Activated T-helper 1 cell treated with anti-CD3 and anti-CD28 coated beads, Interleukin-12 subunit alpha, Interleukin-12 subunit beta, Interleukin-2, Interleukin-4 antibody, amounts not matched to agents 30 ng/mL and 10 ng/mL and 1 ng/mL, durations not matched to agents 14 hours and 24 hours and 36 hours (primary cell): ENCODE results near the gene SLC24A5. TPM values are rescaled to one million over a fixed set of nuclear protein-coding genes. Genes with fewer than 3 reads are reported as not detected.

Experiments
- DNase-seq: peaks from one replicate; pipeline ENCODE4 v3.0.0; 2021; ENCODE audit warnings: low spot score
- H3K27ac Mint-ChIP-seq: one replicate; pipeline ENCODE4 v1.8.0; 2021; ENCODE audit warnings: mild to moderate bottlenecking, mixed read lengths
- H3K27me3 Mint-ChIP-seq: one replicate; pipeline ENCODE4 v1.8.0; 2022; ENCODE audit warnings: mild to moderate bottlenecking, moderate library complexity, mixed read lengths; ENCODE audit not compliant: insufficient read depth
- H3K36me3 Mint-ChIP-seq: one replicate; pipeline ENCODE4 v1.8.0; 2021; ENCODE audit warnings: low read depth, mixed read lengths
- H3K4me1 Mint-ChIP-seq: one replicate; pipeline ENCODE4 v1.8.0; 2021; ENCODE audit warnings: low read depth, mixed read lengths
- H3K4me3 Mint-ChIP-seq: one replicate; pipeline ENCODE4 v1.8.0; 2021; ENCODE audit warnings: mild to moderate bottlenecking, moderate library complexity, mixed read lengths
- H3K9me3 Mint-ChIP-seq: one replicate; pipeline ENCODE4 v1.8.0; 2021; ENCODE audit warnings: mixed read lengths
- intact Hi-C: fragments of 100-400 bp; cut with micrococcal nuclease; formaldehyde crosslinking; loops from one replicate; pipeline ENCODE4 v1.15.1; 2024
- total RNA-seq: library from RNA; stranded (reverse); gene quantifications from 2 replicates; pipeline ENCODE4 v1.2.3, GENCODE V29; 2022

Gene SLC24A5
- total RNA-seq, 1 donor from 2014 or later = not detected

- Mint-ChIP-seq H3K36me3 (no peaks in the 10 kb centered on the region), H3K4me3 (no peak overlapping the region), H3K27me3 (peaks cover 2% of the 10 kb centered on the region), H3K27ac (no peak overlapping the region), H3K9me3 (no peaks in the 10 kb centered on the region), H3K4me1 (no peaks in the 10 kb centered on the region)
- intact Hi-C loops = no loop called here
- no peak for DNase-seq
Observed at GRCh38 chr15:48096355-48096786, 24.4 kb upstream of the SLC24A5 start.

GRCh38 chr15:48096813-48097212 lies 24.0 kb upstream of the SLC24A5 start:
- Mint-ChIP-seq H3K9me3 (no peaks in the 10 kb centered on the region), H3K27ac (no peak overlapping the region), H3K27me3 (peaks cover 2% of the 10 kb centered on the region), H3K4me1 (no peaks in the 10 kb centered on the region), H3K4me3 (no peak overlapping the region), H3K36me3 (no peaks in the 10 kb centered on the region)
- intact Hi-C loops = no loop called here
- no peak for DNase-seq

DNA sequence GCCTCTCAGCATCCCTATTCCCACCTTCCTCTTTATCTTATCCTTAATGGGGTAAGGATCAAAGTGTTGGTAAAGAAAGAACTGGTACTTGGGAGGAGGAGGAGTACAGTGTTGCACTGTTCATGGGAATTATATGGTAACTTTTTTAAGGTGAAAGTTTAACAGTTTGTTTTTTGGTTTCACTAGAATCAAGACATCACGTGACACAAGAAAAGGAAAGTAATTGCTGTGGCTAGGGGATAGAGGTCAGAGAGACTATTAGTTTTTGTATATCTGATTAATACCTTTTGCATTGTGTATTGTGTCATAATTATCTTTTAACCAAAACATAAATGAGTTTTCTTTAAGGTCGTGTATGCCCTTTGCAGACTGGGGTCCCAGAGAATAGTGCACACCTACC lies 23.5 kb upstream of the SLC24A5 start:
- H3K4me3 Mint-ChIP-seq = no peak overlapping the region
- intact Hi-C loops = no loop called here

DNA sequence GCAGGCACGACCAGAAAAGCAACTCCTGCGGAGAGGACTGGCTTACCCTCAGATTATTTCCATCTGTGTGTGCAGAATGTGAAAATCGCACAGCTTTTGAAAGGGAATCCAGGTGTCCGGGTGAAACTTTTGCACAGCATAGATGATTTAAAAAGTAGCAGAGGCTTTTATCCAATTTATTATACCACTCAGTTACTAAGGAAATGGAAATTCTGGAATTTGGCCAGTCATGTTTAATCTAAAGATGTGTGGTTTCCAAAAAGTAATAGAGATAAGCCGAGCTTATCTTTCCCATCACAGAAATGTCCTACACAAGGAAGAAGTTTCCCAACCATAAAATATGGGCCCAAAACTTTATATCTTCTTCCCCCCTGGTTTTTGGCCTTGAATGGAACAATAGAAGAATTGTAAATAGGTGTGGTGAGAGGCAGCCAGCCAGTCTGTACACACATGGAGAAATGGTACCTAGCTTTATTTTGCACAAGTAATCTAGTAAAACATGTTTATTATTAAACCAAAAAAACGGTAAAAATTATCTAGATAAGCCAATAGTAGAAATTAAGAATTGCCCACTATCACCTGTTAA lies 19.3 kb upstream of the SLC24A5 start:
- H3K27ac Mint-ChIP-seq = no peak overlapping the region
- no peak for DNase-seq
- no peak overlapping the region for H3K4me3 Mint-ChIP-seq
- no peaks in the 10 kb centered on the region for H3K9me3 Mint-ChIP-seq
- H3K27me3 Mint-ChIP-seq = peaks cover under 1% of the 10 kb centered on the region
- intact Hi-C loops = no loop called here
- no peaks in the 10 kb centered on the region for H3K36me3 Mint-ChIP-seq
- no peaks in the 10 kb centered on the region for H3K4me1 Mint-ChIP-seq

More for the DNA sequence above, 23.5 kb upstream of the SLC24A5 start:
- Mint-ChIP-seq H3K27ac (no peak overlapping the region), H3K27me3 (peaks cover 2% of the 10 kb centered on the region), H3K4me1 (no peaks in the 10 kb centered on the region), H3K36me3 (no peaks in the 10 kb centered on the region), H3K9me3 (no peaks in the 10 kb centered on the region)
- DNase-seq = no peak

- no peak overlapping the region for H3K27ac Mint-ChIP-seq
- no peak for DNase-seq
- peaks cover 4% of the 10 kb centered on the region for H3K27me3 Mint-ChIP-seq
- H3K36me3 Mint-ChIP-seq = no peaks in the 10 kb centered on the region
- intact Hi-C loops = no loop called here
- no peaks in the 10 kb centered on the region for H3K4me1 Mint-ChIP-seq
- no peaks in the 10 kb centered on the region for H3K9me3 Mint-ChIP-seq
- no peak overlapping the region for H3K4me3 Mint-ChIP-seq
Observed at GRCh38 chr15:48102167-48102566, 18.6 kb upstream of the SLC24A5 start.

DNA sequence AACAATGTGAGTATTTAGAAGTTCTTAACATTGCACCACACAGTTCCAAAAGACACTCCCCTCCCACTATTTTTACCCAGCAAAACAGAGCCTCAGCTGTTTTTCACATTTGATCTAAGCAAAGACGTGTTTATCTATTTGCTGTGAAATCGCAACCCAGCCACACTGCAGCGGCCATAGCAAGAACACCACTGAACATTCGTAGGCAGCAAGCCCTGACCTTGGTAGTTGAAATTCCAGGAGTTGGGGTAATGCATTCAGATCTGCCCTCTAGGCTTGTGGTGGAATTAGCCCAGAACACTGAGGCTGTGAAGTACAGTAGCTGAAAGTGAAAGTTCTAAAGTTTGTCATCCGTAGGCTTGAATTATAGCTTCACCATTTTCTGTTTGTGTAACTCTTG lies 17.1 kb upstream of the SLC24A5 start:
- intact Hi-C loops = no loop called here
- no peak overlapping the region for H3K27ac Mint-ChIP-seq

GRCh38 chr15:48105936-48106335 lies 14.9 kb upstream of the SLC24A5 start:
- Mint-ChIP-seq H3K27ac (no peak overlapping the region), H3K4me1 (no peaks in the 10 kb centered on the region), H3K27me3 (peaks cover 9% of the 10 kb centered on the region), H3K4me3 (no peak overlapping the region), H3K36me3 (no peaks in the 10 kb centered on the region), H3K9me3 (no peaks in the 10 kb centered on the region)
- no peak for DNase-seq
- intact Hi-C loops = no loop called here

More for the DNA sequence above, 17.1 kb upstream of the SLC24A5 start:
- no peak for DNase-seq
- H3K9me3 Mint-ChIP-seq = no peaks in the 10 kb centered on the region
- no peaks in the 10 kb centered on the region for H3K4me1 Mint-ChIP-seq
- H3K36me3 Mint-ChIP-seq = no peaks in the 10 kb centered on the region
- peaks cover 7% of the 10 kb centered on the region for H3K27me3 Mint-ChIP-seq
- H3K4me3 Mint-ChIP-seq = no peak overlapping the region

GRCh38 chr15:48109212-48109611 lies 11.6 kb upstream of the SLC24A5 start:
- H3K27ac Mint-ChIP-seq = no peak overlapping the region
- H3K9me3 Mint-ChIP-seq = no peaks in the 10 kb centered on the region
- peaks cover 9% of the 10 kb centered on the region for H3K27me3 Mint-ChIP-seq
- intact Hi-C loops = no loop called here
- no peaks in the 10 kb centered on the region for H3K36me3 Mint-ChIP-seq
- no peaks in the 10 kb centered on the region for H3K4me1 Mint-ChIP-seq
- H3K4me3 Mint-ChIP-seq = no peak overlapping the region
- no peak for DNase-seq

DNA sequence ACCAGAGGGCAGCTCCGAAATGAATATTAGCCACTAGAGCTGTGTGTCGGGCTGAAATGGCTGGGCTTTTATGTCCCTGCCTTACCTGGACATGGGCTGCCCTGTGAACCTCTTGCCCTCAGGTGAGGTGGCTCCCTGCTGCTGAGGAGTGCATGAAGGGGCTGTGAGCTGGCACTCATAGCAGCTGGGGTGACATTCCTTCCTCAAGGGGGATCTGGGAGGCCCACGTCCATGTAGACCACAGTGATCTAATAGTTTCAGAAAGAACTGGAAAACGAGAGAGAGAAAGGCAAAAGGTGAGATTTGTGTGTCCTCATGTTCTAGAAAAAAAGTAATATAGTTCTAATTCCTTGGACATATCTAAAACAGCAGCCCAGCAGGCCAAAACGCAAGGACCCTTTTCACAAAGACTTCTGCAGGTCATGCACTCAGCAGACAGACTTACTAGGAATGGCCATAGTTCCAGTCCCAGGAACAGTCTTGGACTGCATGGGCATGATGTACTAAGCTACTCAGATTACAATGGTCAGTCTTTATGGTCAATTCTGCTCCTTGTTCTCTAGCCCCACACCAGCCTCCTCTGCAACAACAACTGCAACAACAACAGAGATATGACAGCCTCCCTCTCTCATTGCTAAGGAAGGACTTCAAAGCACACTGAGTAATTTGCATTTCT lies 10.8 kb upstream of the SLC24A5 start:
- Mint-ChIP-seq H3K27me3 (peaks cover 14% of the 10 kb centered on the region), H3K36me3 (no peaks in the 10 kb centered on the region), H3K9me3 (no peaks in the 10 kb centered on the region), H3K4me1 (no peaks in the 10 kb centered on the region), H3K4me3 (no peak overlapping the region), H3K27ac (no peak overlapping the region)
- no peak for DNase-seq
- intact Hi-C loops = loop anchor here (5.0 kb wide), 1 partner anchor 177 kb away; no protein-coding TSS in a partner anchor

GRCh38 chr15:48112242-48112641 lies 8.5 kb upstream of the SLC24A5 start:
- no peaks in the 10 kb centered on the region for H3K36me3 Mint-ChIP-seq
- H3K4me1 Mint-ChIP-seq = no peaks in the 10 kb centered on the region
- no peaks in the 10 kb centered on the region for H3K9me3 Mint-ChIP-seq
- intact Hi-C loops = loop anchor here (5.0 kb wide), 1 partner anchor 175 kb away; no protein-coding TSS in a partner anchor
- H3K27ac Mint-ChIP-seq = no peak overlapping the region
- H3K4me3 Mint-ChIP-seq = no peak overlapping the region
- no peak for DNase-seq
- peaks cover 14% of the 10 kb centered on the region for H3K27me3 Mint-ChIP-seq

DNA sequence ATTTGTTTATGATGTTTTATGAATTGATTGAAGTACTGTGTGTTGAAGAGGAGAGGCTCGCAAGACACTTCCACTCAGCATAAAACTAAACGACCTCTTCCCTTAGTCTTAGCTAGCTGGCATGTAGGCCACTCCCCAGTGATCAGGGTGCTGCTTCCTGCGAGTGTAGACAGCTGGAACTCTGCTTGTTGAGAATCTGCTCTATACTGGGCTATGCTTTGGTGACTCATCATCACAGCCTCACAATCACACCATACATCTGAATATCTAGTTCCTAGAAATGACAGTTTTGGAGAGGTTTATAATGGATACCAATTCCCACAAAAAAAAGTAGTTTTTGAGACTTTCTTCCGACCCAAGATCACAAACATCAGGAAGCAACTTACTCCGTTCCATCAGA lies 1.5 kb upstream of the SLC24A5 start:
- Mint-ChIP-seq H3K9me3 (no peaks in the 10 kb centered on the region), H3K27ac (no peak overlapping the region), H3K36me3 (no peaks in the 10 kb centered on the region), H3K4me1 (no peaks in the 10 kb centered on the region), H3K27me3 (peaks cover 10% of the 10 kb centered on the region), H3K4me3 (no peak overlapping the region)
- intact Hi-C loops = no loop called here
- DNase-seq = no peak

DNA sequence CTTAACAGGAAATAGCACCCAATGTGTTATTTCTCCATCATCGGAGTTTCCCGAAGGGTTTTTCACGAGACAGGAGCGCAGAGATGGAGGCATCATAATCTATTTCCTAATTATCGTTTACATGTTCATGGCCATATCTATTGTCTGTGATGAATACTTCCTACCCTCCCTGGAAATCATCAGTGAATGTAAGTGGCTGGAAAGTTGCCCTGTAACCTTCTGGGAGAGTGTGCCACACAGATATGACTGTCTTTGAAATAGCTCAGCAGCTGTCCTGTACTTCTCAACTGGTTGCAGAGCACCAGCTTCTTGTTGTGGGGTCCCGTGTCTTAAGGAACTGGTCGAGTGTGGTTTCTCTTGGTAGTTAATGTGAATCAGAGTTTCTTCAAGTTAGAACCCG lies 1.1 kb downstream of the SLC24A5 start:
- Mint-ChIP-seq H3K4me1 (no peaks in the 10 kb centered on the region), H3K27ac (no peak overlapping the region), H3K9me3 (no peaks in the 10 kb centered on the region), H3K36me3 (no peaks in the 10 kb centered on the region), H3K27me3 (peaks cover 2% of the 10 kb centered on the region), H3K4me3 (no peak overlapping the region)
- intact Hi-C loops = no loop called here
- no peak for DNase-seq

- no peak for DNase-seq
- Mint-ChIP-seq H3K9me3 (no peaks in the 10 kb centered on the region), H3K27ac (no peak overlapping the region), H3K4me1 (no peaks in the 10 kb centered on the region), H3K36me3 (no peaks in the 10 kb centered on the region), H3K27me3 (peaks cover 2% of the 10 kb centered on the region), H3K4me3 (no peak overlapping the region)
- intact Hi-C loops = no loop called here
Observed at GRCh38 chr15:48126667-48127355, 6.0 kb downstream of the SLC24A5 start.
